Measurements from ENCODE around the gene TSPOAP1.

Gene TSPOAP1

GRCh38 chr17:58328195-58329034 lies at the start of gene TSPOAP1:
TSPOAP1 (minus strand) TSS chr17:58328795; CDS start chr17:58327920, 875 bp downstream.
- DNase-seq: peak; percentile 81

- no peak for DNase-seq
Measured at GRCh38 chr17:58377661-58378060, 49.1 kb upstream of the TSPOAP1 start.

GRCh38 chr17:58377093-58377601 lies 48.6 kb upstream of the TSPOAP1 start:
- no peak for DNase-seq

GRCh38 chr17:58376472-58377000 lies 47.9 kb upstream of the TSPOAP1 start:
- no peak for DNase-seq

GRCh38 chr17:58375811-58376210 lies 47.2 kb upstream of the TSPOAP1 start:
- DNase-seq: no peak

- no peak for DNase-seq
Measured at GRCh38 chr17:58375256-58375655, 46.7 kb upstream of the TSPOAP1 start.

- no peak for DNase-seq
Measured at GRCh38 chr17:58373923-58374322, 45.3 kb upstream of the TSPOAP1 start.

GRCh38 chr17:58373003-58373402 lies 44.4 kb upstream of the TSPOAP1 start:
- no peak for DNase-seq

- no peak for DNase-seq
Measured at GRCh38 chr17:58371300-58371950, 42.8 kb upstream of the TSPOAP1 start.

- DNase-seq: no peak
Measured at GRCh38 chr17:58370716-58371115, 42.1 kb upstream of the TSPOAP1 start.

GRCh38 chr17:58370309-58370708 lies 41.7 kb upstream of the TSPOAP1 start:
- no peak for DNase-seq

GRCh38 chr17:58369214-58370031 lies 40.8 kb upstream of the TSPOAP1 start:
- no peak for DNase-seq

- DNase-seq: no peak
Measured at GRCh38 chr17:58368860-58369213, 40.2 kb upstream of the TSPOAP1 start.

GRCh38 chr17:58367461-58367860 lies 38.9 kb upstream of the TSPOAP1 start:
- DNase-seq: no peak

- DNase-seq: no peak
Measured at GRCh38 chr17:58365980-58366595, 37.5 kb upstream of the TSPOAP1 start.

- no peak for DNase-seq
Measured at GRCh38 chr17:58365185-58365979, 36.8 kb upstream of the TSPOAP1 start.

- no peak for DNase-seq
Measured at GRCh38 chr17:58364270-58364942, 35.8 kb upstream of the TSPOAP1 start.

GRCh38 chr17:58363457-58364185 lies 35.0 kb upstream of the TSPOAP1 start:
- no peak for DNase-seq

GRCh38 chr17:58362368-58363014 lies 33.9 kb upstream of the TSPOAP1 start:
- no peak for DNase-seq
